Neural cell (in vitro differentiated cells): ENCODE data around the gene TUBA1B. TPM values are rescaled to one million over a fixed set of nuclear protein-coding genes. Genes with fewer than 3 reads are reported as not detected.

Source experiments
- H2AFZ ChIP-seq: fragments of 200-600, 300-800 bp; sonication (generic), shearing (Covaris generic); 2 replicates; pipeline ENCODE4 v1.6.0; 2014; ENCODE audit warnings: low read depth, mild to moderate bottlenecking, antibody characterized with exemption, low read length, moderate library complexity
- H3F3A ChIP-seq: fragments of 200-600 bp; shearing (Covaris generic); 2 replicates; pipeline ENCODE4 v1.6.1; 2016; ENCODE audit warnings: mild to moderate bottlenecking, moderate library complexity, mixed read lengths, antibody characterized with exemption, low read length; ENCODE audit not compliant: insufficient read depth, poor library complexity, severe bottlenecking
- H3K27ac ChIP-seq: fragments of 200-600, 300-800 bp; sonication (generic), shearing (Covaris generic); 2 replicates; pipeline ENCODE4 v1.5.1; 2014; ENCODE audit warnings: mild to moderate bottlenecking, low read length, moderate library complexity
- H3K27me3 ChIP-seq: fragments of 300-800, 200-600 bp; sonication (generic), shearing (Covaris generic); 2 replicates; pipeline ENCODE4 v1.6.0; 2014; ENCODE audit warnings: mild to moderate bottlenecking, low read depth, low read length, moderate library complexity; ENCODE audit not compliant: insufficient read depth
- H3K36me3 ChIP-seq: fragments of 300-800, 200-600 bp; sonication (generic), shearing (Covaris generic); 2 replicates; pipeline ENCODE4 v1.5.1; 2014; ENCODE audit warnings: mild to moderate bottlenecking, antibody characterized with exemption, low read length, moderate library complexity; ENCODE audit not compliant: insufficient read depth
- H3K4me2 ChIP-seq: fragments of 300-800, 200-600 bp; sonication (generic), shearing (Covaris generic); 2 replicates; pipeline ENCODE4 v1.6.0; 2014; ENCODE audit warnings: mild to moderate bottlenecking, low read length
- H3K4me3 ChIP-seq: fragments of 300-800, 200-600 bp; sonication (generic), shearing (Covaris generic); 2 replicates; pipeline ENCODE4 v1.5.1; 2014; ENCODE audit warnings: mild to moderate bottlenecking, low read length, moderate library complexity
- H3K79me2 ChIP-seq: fragments of 200-600 bp; shearing (Covaris generic); replicated peaks from 2 replicates; pipeline ENCODE4 v1.6.0; 2014; ENCODE audit warnings: mild to moderate bottlenecking, low read length, moderate library complexity; ENCODE audit not compliant: insufficient read depth
- H3K9ac ChIP-seq: fragments of 300-800, 200-600 bp; sonication (generic), shearing (Covaris generic); 2 replicates; pipeline ENCODE4 v1.6.1; 2016; ENCODE audit warnings: mild to moderate bottlenecking, low read length, mixed read lengths
- H3K9me2 ChIP-seq: fragments of 200-600 bp; shearing (Covaris generic); 2 replicates; pipeline ENCODE4 v1.6.1; 2016; ENCODE audit warnings: mild to moderate bottlenecking, low read length, mixed read lengths; ENCODE audit not compliant: insufficient read depth
- H3K9me3 ChIP-seq: fragments of 200-600, 300-800 bp; sonication (generic), shearing (Covaris generic); 2 replicates; pipeline ENCODE4 v1.6.1; 2016; ENCODE audit warnings: mild to moderate bottlenecking, mixed run types, low read length, moderate library complexity, mixed read lengths
- H4K20me1 ChIP-seq: fragments of 200-600 bp; shearing (Covaris generic); 2 replicates; pipeline ENCODE4 v1.6.1; 2016; ENCODE audit warnings: mild to moderate bottlenecking, mixed run types; ENCODE audit not compliant: insufficient read depth
- EP300 ChIP-seq: fragments of 450-650 bp; conservative IDR thresholded peaks from 2 replicates; pipeline ENCODE4 v1.6.1; 2014; ENCODE audit warnings: antibody characterized with exemption, mild to moderate bottlenecking, moderate library complexity; ENCODE audit not compliant: poor library complexity, severe bottlenecking
- EZH2 ChIP-seq: fragments of 200-600, 300-800 bp; shearing (Covaris generic), sonication (generic); IDR thresholded peaks from 2 replicates; pipeline ENCODE4 v1.6.1; 2014; ENCODE audit warnings: antibody characterized with exemption, low read length, borderline replicate concordance, mild to moderate bottlenecking; ENCODE audit not compliant: insufficient read depth, poor library complexity, severe bottlenecking
- MXI1 ChIP-seq: fragments of 450-650 bp; conservative IDR thresholded peaks from 2 replicates; pipeline ENCODE4 v1.6.1; 2014; ENCODE audit warnings: antibody characterized with exemption, mild to moderate bottlenecking; ENCODE audit not compliant: poor library complexity, severe bottlenecking
- POLR2AphosphoS5 ChIP-seq: IDR thresholded peaks from 2 replicates; pipeline ENCODE4 v1.6.1; 2012
- RAD21 ChIP-seq: fragments of 450-650 bp; conservative IDR thresholded peaks from 2 replicates; pipeline ENCODE4 v1.6.1; 2014; ENCODE audit warnings: antibody characterized with exemption, mild to moderate bottlenecking, moderate library complexity
- SMC3 ChIP-seq: fragments of 450-650 bp; conservative IDR thresholded peaks from 2 replicates; pipeline ENCODE4 v1.6.1; 2014; ENCODE audit warnings: antibody characterized with exemption, mild to moderate bottlenecking, moderate library complexity; ENCODE audit not compliant: poor library complexity
- TAF1 ChIP-seq: IDR thresholded peaks from 2 replicates; pipeline ENCODE4 v1.6.1; 2012; ENCODE audit warnings: low read depth
- polyA plus RNA-seq: library from polyadenylated mRNA; depleted of rRNA; stranded (reverse); fragments of >200 nt; gene quantifications from 2 replicates; pipeline ENCODE4 v1.2.3, GENCODE V29; 2014
- TF ChIP-seq, protein P1 (sequence below): IDR thresholded peaks from 2 replicates; pipeline ENCODE4 v1.6.1; 2012; ENCODE audit warnings: borderline replicate concordance
- TF ChIP-seq, protein P2 (sequence below): fragments of 450-650 bp; IDR thresholded peaks from 2 replicates; pipeline ENCODE4 v1.5.1; 2014; ENCODE audit warnings: antibody characterized with exemption, mild to moderate bottlenecking, moderate library complexity; ENCODE audit not compliant: poor library complexity, severe bottlenecking

Gene TUBA1B
- polyA plus RNA-seq, 1 donor from 2014 or later: 573 TPM

DNA sequence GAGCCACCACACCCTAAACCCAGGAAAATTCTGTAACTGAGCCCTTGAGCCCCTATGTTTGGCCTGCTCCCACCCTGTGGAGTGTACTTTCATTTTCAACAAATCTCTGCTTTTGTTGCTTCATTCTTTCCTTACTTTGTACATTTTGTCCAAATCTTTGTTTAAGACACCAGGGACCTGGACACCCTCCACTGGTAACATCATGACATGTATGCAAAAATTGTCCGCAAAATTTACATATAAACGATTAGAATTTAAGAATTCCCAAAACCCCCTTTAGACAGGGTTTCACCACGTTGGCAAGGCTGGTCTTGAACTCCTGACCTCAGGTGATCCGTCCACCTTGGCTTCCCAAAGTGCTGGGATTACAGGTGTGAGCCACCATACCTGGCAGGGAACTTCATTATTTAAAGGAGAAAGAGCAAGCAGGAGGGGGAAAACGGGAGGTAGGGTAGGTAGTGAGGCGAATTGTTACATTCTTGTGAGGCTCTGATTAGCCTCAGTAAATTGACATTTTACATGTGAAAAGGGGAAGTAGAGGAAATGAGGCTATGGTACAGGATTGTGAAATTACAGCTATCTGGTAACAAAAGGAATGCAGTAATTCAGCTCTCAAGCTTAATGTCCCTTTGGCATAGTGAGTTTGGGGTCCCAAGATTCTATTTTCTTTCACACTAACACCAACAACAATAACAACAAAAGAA, 30.0 kb upstream of the TUBA1B start:
- Histone ChIP-seq H4K20me1 (no peaks in the 10 kb centered on the region), H2AFZ (no peak overlapping the region), H3K9ac (no peak overlapping the region), H3K27ac (no peak overlapping the region), H3K9me2 (no peaks in the 10 kb centered on the region), H3F3A (no peaks in the 10 kb centered on the region), H3K4me3 (no peak overlapping the region), H3K36me3 (no peaks in the 10 kb centered on the region), H3K4me2 (no peak overlapping the region), H3K79me2 (no peaks in the 10 kb centered on the region), H3K9me3 (no peaks in the 10 kb centered on the region), H3K27me3 (no peaks in the 10 kb centered on the region)
- TF ChIP-seq TAF1 (no peak), MXI1 (no peak), RAD21 (no peak)

DNA sequence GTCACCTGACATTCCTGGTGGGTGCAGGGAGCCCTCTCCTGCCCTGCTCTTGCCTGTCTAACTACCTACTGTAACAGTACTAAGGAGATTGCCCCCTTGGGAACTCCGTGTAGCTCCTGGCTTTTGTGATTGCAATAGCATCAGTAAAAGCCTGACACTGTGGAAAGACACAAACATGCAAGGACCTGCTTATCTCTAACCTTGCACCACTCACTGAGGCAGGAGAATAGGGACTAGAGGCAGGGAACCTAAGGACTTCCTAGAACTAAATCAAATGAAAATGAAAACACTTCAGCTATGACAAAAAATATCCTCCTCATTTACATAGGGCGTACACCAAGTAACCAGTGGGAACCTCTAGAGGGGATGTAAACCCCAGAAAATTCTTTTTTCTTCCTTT, 29.2 kb upstream of the TUBA1B start:
- no peaks in the 10 kb centered on the region for H3K9me3 ChIP-seq

More for the DNA sequence above, 29.2 kb upstream of the TUBA1B start:
- H3K27me3 ChIP-seq: no peaks in the 10 kb centered on the region
- H3K36me3 ChIP-seq: no peaks in the 10 kb centered on the region
- H3K4me2 ChIP-seq: no peak overlapping the region
- TF ChIP-seq TAF1 (no peak), RAD21 (no peak), EZH2 (no peak), SMC3 (no peak), EP300 (no peak), POLR2AphosphoS5 (no peak), MXI1 (no peak)
- TF ChIP-seq, protein P1, sequence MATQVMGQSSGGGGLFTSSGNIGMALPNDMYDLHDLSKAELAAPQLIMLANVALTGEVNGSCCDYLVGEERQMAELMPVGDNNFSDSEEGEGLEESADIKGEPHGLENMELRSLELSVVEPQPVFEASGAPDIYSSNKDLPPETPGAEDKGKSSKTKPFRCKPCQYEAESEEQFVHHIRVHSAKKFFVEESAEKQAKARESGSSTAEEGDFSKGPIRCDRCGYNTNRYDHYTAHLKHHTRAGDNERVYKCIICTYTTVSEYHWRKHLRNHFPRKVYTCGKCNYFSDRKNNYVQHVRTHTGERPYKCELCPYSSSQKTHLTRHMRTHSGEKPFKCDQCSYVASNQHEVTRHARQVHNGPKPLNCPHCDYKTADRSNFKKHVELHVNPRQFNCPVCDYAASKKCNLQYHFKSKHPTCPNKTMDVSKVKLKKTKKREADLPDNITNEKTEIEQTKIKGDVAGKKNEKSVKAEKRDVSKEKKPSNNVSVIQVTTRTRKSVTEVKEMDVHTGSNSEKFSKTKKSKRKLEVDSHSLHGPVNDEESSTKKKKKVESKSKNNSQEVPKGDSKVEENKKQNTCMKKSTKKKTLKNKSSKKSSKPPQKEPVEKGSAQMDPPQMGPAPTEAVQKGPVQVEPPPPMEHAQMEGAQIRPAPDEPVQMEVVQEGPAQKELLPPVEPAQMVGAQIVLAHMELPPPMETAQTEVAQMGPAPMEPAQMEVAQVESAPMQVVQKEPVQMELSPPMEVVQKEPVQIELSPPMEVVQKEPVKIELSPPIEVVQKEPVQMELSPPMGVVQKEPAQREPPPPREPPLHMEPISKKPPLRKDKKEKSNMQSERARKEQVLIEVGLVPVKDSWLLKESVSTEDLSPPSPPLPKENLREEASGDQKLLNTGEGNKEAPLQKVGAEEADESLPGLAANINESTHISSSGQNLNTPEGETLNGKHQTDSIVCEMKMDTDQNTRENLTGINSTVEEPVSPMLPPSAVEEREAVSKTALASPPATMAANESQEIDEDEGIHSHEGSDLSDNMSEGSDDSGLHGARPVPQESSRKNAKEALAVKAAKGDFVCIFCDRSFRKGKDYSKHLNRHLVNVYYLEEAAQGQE: no peak
- TF ChIP-seq, protein P2, sequence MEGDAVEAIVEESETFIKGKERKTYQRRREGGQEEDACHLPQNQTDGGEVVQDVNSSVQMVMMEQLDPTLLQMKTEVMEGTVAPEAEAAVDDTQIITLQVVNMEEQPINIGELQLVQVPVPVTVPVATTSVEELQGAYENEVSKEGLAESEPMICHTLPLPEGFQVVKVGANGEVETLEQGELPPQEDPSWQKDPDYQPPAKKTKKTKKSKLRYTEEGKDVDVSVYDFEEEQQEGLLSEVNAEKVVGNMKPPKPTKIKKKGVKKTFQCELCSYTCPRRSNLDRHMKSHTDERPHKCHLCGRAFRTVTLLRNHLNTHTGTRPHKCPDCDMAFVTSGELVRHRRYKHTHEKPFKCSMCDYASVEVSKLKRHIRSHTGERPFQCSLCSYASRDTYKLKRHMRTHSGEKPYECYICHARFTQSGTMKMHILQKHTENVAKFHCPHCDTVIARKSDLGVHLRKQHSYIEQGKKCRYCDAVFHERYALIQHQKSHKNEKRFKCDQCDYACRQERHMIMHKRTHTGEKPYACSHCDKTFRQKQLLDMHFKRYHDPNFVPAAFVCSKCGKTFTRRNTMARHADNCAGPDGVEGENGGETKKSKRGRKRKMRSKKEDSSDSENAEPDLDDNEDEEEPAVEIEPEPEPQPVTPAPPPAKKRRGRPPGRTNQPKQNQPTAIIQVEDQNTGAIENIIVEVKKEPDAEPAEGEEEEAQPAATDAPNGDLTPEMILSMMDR: no peak
- no peak overlapping the region for H3K9ac ChIP-seq
- H3K9me2 ChIP-seq: no peaks in the 10 kb centered on the region
- H4K20me1 ChIP-seq: no peaks in the 10 kb centered on the region
- no peak overlapping the region for H3K27ac ChIP-seq
- no peaks in the 10 kb centered on the region for H3F3A ChIP-seq
- no peak overlapping the region for H2AFZ ChIP-seq
- no peaks in the 10 kb centered on the region for H3K79me2 ChIP-seq
- no peak overlapping the region for H3K4me3 ChIP-seq
